B cell (primary cell): ENCODE results near the gene PXMP2.

Experiments
- CTCF ChIP-seq: fragments of 200-600 bp; IDR thresholded peaks from one replicate; pipeline ENCODE4 v1.8.0; 2022; ENCODE audit warnings: antibody characterized with exemption, mild to moderate bottlenecking
- EZH2 ChIP-seq: IDR thresholded peaks from 2 replicates; pipeline ENCODE4 v1.6.1; 2012; ENCODE audit warnings: borderline replicate concordance, low read depth, mild to moderate bottlenecking, moderate library complexity, low read length; ENCODE audit not compliant: insufficient read depth, poor library complexity, severe bottlenecking

- TF ChIP-seq CTCF, result no peak
- no peak for TF ChIP-seq EZH2
These were observed 9.9 kb upstream of the PXMP2 start for GRCh38 chr12:132677492-132677891.
